Nasal cavity respiratory epithelium epithelial cell of viscerocranial mucosa (primary cell): Measurements from ENCODE around the gene ZNG1B. TPM values are rescaled to one million over a fixed set of nuclear protein-coding genes. Genes with fewer than 3 reads are reported as not detected.

ENCODE experiments used
- total RNA-seq: library from RNA; depleted of rRNA; stranded (reverse); fragments of >200 nt; gene quantifications from 2 replicates; pipeline ENCODE4 v1.2.3, GENCODE V29; 2014

ZNG1B gene
- total RNA-seq = 30.4 and 45.9 TPM in 2 replicates

DNA sequence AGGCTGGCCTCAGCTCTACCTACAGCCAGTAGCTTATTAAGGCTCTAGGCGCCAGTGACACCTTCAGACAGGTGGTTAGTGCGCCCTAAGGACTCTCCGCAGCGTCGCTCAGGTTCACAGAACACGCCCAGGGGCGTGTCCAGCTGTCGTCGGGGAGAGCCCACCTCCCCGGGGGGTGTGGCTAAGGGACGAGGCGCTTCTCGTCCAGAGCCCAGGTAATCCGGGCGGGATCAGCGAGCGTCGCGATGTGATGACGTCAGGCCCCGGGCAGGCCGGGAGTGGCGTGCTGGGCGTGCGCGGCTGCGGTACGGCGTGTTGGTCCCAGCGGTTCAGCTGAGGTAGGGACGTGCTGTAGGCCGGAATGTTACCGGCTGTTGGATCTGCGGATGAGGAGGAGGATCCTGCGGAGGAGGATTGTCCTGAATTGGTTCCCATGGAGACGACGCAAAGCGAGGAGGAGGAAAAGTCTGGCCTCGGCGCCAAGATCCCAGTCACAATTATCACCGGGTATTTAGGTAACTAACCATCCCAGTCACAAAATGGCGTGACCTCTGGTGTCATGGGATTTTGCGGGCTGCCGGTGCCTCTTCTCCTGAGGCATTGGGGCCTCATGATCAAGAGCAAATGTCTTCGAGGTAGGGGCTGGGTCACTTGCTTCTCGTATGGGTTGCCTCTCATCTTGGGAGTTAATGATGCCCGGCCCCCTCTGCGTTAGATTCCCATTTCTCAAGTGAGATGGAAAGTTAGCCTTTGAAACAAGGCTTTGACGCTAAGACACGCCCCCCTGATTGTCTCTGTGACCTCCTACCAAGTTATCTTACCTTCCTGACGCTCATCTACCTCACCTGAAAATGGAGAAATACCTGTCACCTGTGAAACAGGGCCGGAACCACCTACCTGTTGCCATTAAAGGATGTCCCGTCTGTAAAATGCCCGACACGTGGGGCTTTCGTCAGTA is at the start of gene ZNG1B:
ZNG1B (plus strand) TSS at position 184 of the 958 bp plus-strand sequence; CDS start at position 362, 178 bp downstream.

DNA sequence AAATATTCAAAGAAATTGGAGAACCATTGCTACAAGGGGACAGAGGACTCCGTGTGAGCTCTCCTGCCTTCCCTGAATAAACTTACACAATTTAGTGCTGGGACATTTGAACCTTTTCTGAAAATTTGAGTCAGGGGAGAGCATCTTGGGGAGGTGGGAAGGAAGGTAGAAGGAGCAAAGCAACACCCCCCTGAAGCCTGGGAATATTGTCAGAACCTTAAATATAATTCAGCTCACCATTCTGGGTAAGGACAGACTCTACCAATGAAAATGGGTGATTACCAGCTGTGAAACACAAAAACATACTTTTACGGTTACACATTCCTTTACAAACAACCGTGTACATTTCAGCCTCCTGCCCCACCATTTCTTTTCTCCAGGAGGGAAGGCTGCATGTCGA is 60.9 kb downstream of the ZNG1B start, which contains the start of gene FOXD4L1:
FOXD4L1 (plus strand) TSS at position 301 of the 400 bp plus-strand sequence. CDS start 592 bp downstream, outside the sequence.

Other genes starting within 250 kb of the ZNG1B start
- under 0.01 and 1.1 TPM in 2 replicates for gene PAX8, start 158.8 kb upstream of the ZNG1B start, total RNA-seq
- under 0.01 and 0.21 TPM in 2 replicates for gene FOXD4L1, start 61.0 kb downstream of the ZNG1B start, total RNA-seq
- gene RABL2A, start 189.6 kb downstream of the ZNG1B start, total RNA-seq = 4.1 and 12.0 TPM in 2 replicates